Measurements from ENCODE around the gene AOPEP.

AOPEP gene

DNA sequence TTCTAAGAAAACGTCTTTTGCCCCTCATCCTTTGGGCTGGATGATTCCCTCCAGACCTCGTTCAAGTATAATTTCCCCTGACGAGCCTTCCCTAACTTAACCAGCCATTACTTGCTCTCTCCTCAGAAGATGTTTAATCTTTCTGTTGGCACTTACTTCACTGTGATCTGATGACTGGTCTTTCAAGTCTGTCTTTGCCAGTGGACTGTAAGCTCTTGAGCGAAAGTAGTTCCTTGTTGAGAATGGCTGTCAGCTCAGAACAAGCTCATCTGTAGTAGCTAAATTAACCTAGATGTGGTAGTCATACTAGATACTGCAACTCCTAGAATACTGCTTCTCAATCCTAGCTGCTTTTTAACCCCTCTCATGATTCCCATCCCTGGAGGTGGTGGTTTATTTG is 125.0 kb downstream of the AOPEP start:
- DNase-seq = no peak

DNA sequence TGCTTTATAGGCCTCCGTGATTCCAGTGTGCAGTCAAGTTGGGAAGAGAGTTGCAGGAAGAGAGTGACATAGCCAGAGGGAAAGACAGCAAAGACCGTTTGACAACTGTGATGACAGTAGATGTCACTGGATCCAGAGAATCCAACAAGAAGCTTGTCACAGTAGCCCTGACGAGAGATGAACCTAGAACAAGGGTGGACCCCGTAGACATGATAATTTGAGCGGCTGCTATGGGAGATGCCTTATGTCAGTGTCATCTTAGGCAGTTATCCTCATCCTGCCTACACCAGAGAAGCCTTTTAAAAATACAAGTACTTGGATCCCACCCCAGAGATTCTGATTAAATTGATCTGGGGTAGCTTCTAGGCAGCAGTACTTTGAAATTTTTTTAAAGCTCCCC is 125.4 kb downstream of the AOPEP start:
- no peak for DNase-seq

DNA sequence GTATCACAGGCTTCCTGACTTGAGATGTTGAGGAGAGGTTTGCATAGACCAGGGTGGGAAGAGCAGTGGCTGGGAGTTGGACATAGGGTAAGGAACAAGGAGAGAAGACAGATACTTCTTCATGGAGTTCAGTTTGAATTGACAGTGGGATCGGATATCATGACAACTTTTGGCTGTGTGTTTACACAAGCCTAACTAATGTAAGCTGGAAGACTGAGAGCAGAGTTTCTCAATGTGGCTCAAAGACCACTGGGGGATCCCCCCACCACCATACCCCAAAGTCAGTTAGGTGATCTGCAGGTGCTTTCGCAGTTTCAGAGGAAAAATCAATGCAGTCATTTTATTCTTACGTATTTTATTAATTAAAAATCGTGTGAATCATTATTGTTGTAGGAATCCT is 125.9 kb downstream of the AOPEP start:
- no peak for DNase-seq

DNA sequence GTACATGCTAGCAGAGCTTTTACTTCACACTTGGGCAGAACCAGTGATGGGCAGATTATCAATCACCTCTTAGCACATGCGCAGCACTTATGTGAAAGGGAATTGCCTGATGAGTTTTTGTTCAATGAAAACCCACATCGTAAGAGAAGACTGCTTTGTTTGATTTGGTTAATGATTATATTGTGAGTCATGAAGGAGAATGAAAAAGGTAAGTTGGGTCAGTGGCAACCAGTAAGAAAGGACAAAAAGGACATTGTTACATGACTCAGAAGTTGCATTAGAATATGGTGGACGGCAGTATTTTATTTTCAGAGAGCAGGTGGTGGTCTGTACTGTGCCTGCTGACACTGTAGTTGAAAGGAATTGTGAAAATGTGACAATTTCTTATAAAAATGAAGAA is 127.4 kb downstream of the AOPEP start:
- DNase-seq = no peak

DNA sequence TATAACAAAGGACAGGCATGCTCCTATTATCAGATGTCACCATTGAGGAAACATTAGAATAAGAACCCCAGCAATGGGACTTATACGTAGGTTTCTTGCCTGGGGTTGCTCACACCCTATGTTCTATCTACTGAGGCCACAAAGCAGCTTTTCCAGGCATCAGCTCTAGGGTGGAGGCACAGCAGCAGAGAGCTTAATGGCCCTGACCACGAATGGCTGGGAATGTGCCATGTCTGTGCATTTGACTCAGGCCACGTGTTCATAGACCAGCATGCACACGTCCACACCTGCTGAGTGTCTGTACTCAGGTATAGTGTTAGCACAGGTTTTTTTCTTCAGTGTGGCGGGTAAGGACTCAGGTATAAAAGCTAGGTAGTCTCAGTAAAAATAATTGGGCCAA is 129.4 kb downstream of the AOPEP start:
- DNase-seq = no peak

DNA sequence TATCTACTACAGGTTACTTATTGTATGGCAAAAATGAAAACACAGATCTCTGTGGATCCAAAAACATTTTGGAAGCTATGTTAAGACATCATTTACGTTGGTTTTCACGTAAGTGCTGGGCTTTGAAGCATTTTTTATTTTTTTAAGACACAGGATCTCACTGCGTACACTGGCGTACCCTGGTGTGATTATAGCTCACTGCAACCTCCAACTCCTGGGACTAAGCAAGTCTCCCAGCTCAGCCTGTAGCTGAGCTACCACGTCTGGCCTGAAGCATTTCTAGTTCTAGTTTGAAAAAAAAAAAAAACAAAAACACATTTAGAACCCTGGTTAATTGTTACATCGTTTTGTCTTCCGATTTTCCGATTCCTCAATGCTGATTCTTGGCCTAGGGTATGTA is 131.3 kb downstream of the AOPEP start:
- no peak for DNase-seq

DNA sequence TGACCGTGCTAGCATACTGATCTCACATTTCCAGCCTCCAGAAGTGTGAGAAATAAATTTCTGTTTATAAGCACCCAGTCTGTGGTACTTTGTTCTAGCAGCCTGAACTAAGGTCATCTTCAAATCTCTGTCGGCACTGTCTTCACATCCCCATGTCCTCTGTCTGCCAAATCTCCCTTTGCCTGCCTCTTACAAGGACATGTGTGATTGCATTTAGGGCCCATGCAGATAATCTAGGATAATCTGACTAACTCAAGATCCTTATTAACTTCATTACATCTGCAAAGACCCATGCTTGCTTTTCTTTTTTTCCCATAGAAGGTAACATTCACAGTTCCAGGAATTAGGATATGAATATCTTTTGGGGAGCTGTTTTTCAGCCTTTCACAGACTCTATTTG is 132.7 kb downstream of the AOPEP start:
- no peak for DNase-seq

DNA sequence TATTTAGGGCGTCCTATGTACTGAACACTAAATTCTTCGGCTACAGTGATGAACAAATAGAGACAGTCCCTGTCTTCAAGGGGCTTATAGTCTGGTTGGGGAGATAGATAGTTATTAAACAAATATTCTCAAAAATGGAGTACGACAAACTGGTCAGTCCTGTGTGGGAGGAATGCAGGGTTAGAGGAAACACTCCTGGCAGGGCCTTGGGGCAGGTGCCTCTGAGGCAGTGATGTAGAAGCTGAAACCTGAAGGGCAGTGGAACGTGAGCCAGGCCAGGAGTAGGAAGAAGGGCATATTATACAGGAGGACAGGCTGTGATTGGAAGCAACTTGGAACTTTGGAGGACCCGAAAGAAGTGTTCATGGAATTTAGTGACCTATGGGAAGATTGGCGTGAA is 133.4 kb downstream of the AOPEP start:
- DNase-seq = no peak

DNA sequence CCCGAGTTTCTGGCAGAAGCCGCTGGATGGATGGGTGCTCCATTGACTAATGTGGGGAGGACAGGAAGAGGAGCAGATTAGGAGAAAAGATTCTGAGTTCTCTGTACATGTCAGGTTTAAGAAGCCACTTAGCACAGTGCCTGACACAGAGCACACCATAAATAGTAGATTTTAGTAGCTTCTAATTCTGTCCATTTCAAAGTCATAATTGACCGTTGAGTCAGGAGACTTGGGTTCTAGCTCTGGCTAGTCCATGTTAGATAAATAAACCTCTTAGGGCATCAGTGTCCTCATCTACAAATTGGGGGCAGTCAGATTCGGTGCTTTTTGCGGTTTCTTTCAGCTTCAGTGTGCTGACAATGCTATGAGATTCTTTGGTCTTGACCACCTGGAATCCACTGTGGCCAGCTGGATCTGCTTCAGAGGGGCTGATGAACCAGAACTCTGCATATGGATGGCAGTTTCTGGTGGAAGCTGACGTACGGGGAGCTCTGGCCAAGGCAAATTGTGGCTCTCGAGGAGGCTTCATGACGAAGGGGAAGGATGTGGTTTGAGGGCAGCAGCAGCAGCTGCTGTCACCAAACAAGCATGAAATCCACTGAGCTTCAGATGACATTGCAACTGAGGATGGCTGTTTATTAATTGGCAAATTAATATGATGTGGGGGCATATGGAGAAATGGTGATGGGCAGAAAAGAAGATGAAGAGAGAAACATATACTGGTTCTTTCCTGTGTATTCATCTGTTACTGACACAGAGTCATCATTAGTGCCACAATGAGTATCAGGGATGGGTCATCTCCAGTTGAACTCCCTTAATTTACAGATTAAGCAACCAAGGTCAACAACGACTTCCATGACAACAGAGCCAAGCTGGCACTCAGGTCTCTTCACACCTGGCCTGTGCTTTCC is 134.4 kb downstream of the AOPEP start:
- DNase-seq = peak; percentile 44

DNA sequence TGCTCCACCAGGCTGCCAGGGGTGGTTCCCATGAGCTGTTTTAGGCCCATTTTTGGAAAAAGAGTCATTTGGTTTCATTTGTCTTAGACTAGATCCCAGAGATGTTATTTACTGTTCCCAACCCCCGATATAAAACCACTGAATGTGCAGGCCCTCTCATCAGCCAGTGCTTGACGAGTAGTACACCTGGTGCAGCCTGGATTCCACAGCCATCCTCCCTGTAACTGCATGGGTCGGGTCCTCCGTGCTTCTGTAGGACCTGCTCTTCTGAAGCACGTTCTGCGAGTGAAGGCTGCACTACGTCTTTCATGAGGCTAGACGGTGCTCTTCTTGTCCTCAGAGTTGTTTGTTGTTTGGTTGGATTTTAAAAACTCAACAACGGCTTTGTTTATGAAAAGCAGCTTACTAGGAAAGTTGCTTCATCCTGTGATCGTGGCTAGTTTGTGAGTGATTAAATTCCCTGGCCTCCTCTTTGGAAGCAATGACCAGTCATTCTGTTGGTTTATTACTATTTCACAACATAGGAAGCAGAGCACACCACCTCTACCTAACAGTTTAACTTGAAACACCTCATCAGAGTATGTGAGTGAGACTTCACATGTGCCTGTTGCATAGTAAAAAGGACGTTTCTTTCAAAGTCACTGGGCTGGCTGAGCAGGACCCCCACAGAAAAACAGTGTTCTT is 135.2 kb downstream of the AOPEP start:
- no peak for DNase-seq

DNA sequence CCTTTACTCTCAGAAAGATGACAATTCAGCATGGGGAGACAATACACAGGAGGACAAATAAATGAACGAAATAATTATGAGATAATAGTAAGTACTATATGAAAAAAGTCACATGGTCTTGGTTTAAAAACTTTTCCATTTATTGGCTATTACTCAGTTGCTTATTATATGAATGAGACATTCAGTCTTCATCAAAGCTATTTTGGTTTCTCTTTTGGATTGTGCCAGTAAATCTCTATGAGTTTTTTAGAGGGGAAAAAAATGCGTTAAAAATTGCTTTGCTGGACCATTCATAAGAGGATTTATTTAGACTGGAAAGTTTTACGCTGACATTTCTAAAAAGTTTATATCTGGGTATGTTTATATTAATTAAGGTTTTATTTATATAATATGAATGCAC is 137.7 kb downstream of the AOPEP start:
- no peak for DNase-seq

DNA sequence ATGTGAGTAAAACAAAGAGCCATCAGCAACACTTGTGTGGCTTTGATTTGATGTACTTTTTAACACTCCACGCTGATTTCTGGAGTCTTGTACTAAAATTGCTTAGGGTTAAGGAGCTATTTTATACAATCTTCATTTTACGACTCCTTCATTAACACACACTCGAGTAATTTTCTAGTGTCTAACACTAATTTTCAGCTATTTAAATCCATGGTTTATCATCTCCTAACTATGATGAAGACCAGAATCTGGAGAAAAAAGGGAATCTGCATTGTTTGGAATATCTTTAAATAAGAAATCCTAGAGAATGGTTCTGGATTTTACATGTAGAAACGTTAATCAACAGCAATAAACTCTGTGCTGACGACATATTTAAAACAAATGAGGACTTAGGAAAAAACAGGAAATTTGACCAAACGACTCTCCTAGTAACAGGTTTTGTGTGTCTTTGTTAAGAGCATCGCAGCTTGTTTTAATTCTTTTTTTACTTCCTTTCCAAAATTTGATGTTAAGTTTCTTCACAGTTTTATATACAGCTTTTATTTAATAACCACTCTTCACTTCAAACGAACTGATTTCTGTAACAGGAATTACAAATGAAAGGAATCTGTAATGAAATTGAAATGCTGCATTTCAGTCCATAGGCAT is 138.5 kb downstream of the AOPEP start:
- DNase-seq = no peak

DNA sequence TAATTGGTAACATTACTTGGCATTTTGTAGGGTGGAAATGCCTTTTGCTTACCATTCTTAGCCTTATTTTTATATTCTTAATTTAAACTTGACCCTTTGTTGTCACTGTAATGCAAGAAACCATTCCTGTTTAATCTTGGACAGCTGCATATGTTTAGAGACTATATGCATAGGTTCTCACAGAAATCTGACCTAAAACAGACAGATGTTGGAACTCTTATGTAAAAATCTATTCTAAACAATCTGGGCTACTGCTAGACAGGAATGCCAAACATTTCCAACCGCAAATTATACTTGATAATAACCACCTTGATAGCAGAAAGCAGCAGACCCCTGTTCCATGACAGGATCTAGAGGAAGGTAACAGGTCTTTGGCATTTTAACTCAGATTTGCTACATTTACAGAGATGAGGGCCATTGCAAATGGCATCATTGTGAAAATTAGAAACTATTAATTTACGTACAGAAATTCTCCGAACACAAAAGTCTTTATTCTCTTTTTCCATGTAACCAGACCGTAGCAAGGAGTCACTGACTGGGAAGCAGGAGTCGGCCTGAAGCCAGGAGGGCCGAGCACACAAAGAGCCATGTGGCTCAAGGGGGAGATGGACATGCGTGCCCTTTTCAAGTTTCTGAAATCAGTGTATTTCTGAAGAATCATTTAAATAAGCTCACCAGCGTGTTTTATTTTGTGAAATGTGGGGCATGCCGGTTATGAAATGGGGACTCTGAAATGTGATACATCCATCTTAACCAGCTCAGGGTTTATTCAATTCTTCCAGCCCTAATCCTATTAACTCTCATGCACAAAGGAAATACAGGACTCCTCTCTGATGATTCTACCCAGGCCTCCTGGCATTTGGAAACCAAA is 139.3 kb downstream of the AOPEP start:
- DNase-seq = no peak

DNA sequence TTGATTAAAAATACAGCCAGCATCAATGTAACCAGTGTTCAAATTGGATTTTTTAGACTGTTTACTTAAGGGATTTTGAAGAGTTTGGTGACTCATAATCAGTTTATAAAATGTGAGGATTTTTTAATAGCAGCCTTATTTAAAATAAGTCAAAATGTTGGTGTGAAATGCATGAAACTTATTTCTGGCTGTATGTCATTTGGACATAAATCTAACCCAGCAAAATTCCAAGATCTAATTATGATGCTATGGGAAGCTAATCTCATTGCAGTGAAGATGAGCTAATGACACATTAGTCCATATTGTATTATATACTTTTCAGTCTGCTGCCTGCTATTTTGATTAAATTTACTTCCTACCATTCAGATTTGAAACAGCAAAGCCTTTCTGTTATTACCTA is 140.3 kb downstream of the AOPEP start:
- no peak for DNase-seq

DNA sequence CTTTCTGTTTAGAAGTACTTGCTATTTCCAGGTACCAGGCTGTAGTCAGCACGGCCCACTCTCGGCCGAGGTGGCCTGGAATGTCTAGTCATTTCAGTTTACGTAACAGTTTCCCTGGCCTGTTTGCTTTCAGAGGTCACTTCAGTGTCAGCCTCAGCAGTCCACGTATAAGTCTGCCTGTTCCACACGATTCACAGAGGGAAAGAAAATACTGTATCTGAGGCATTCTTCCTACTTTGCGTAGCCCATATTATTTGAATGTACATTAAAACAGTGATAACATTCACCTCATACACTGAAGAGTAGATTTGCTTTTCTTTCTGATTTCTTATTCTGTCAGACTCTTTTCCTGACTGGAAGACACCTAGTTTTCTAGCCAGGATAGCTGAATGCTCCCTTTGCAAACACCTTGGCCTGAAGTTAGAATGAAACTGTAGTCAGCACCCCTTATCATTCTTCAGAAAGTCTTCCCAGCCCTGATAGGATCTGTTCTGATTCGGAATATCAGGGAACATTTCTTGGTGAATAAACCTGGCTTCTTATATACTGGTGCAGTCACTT is 140.9 kb downstream of the AOPEP start:
- peak; percentile 36 for DNase-seq

DNA sequence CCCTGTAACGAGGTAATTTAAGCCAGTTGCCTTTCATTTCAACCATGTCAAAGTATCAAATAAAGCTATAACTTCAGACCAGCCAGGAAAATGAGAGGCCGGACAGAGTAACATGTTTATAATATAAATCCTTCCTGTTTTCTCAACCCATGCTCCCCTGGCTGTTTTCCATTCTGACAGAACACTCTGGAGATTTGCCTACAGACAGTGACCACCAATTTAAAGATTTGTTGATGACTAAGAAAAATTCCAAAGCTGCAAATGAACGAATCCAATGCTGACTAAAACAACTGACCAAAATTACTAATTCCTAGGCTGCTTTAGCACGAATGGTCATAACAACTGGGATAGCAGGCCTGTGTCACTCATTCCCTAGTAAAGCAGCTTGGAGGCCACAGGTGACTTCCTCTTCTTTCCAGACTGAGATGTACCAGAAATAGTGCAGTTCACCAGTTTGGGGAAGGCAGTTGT is 141.4 kb downstream of the AOPEP start:
- DNase-seq = peak; percentile 28

DNA sequence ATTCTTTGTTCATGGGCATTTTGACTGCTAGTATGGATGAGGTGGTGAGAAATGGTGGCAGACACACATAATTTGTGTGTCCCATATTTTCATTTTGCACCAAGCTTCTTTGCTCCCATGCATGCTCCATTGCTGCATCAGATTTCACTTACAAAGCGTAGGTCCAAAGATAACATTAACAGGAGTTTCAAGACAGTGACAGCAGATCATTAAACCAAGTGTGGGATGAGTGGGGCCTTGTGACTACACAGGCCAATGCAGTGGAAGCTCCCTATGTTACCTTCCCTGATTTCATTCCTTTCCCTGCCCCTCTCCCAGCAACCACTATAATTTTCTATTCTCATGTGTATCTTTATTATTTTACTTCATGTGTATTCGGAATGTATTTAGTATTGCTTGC is 142.0 kb downstream of the AOPEP start:
- no peak for DNase-seq

DNA sequence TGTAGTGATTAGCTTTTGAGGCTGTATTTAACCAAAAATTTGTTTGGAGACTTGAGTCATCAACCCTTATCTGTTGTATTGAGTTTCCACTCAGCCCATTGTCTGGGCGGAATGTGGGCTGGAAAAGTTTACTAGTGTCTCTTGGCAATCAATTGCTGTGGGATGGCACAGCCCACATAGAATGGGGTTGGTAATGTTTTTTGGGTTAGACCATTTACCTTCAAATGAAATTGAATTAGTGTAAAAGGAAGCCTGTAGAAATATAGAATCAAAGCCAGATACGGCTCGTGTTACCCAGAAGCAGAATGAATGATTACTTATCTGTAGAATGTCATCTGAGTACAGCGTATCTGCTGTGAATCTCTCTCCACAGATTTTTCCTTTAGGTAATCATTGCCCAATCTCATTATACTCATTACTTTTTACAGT is 142.9 kb downstream of the AOPEP start:
- no peak for DNase-seq

DNA sequence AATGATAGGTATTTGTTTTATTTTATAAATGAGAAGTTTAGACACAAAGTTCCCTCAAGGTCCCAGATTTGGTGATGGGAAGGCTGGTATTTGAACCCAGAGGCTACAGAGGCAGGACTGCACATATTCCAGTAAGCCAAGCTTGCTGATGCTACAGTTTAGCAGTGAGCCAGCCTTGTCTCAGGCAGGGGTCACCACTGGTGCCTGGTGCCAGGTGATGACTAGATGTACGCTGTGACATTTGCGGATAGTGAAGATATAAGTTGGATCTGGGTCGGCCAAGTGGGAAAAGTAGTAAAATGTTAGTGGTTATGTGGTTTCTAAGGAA is 143.9 kb downstream of the AOPEP start:
- DNase-seq = no peak

DNA sequence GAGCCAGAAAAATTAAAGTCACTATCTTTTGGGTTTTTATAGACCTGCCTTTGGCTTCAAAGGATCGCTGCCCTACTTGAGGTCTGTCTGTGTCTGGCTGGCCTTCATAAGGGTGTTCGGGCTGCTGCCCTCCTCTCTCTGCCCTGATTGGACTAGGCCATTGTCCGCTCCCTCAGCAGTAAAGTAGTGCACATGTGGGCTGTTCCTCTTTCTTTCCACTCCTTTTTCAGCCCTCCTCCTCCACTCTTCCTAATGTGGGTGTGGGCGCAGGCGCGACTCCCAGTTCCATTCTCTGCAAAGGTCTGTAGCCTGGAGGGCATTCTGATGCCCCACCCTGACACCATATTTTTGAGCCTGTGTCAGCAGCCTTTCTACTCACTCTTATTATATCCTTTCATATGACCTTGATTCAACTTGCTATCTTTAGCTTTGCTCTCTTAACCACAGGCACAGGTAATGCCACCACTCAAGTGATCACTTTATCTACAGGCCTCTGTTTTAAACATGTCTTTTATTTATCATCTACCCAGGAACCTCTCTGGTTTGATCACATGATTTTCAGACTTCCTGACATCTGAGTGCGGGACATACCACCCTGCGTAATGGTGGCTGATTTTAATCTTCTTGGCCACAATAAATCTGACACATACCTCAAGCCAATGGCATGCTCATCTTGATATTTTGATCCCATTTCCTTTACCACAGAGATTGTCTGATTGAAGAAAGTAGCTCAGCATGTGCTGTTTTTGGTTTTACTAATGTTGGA is 144.5 kb downstream of the AOPEP start:
- no peak for DNase-seq

DNA sequence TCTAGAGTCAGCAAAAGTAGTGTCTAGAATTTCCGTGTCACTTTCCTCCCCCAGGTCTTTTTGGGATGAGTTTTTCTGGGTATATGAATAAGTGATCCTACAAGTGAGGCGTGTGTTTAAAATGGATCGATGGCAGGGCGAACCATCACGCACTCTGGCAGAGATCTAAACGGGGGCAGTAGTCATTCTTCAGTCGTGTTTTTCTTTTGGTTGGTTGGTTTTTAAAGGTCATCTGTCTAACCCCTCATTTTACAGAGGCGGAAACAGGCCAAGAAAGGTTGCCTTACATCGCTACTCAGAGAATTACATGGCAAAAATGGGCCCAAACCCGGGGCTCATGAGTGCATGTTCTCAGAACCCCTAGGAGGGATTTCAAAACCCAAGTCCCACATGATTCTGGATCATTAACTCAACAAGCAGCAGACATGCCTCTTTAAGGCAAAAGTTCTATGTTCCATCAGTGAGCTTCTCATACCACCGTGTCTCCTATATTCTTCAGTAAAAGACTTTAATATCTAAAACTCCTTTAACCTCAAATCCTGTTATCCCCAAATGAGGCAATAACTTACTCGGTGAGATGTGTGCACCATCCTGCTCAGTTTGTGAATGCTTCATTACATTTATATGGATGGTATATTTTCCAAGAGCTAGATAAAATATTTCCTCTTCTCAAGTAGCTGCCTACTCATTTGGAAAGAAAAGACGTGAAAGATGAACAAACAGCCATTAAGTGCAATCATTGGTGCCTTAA is 145.8 kb downstream of the AOPEP start:
- no peak for DNase-seq
